Natural killer cell (primary cell): ENCODE measurements around the gene PHAX. TPM values are rescaled to one million over a fixed set of nuclear protein-coding genes. Genes with fewer than 3 reads are reported as not detected.

ENCODE experiments used
- ATAC-seq, 3 donors: fragments of 150-1000 bp in 2 of 3; fragments of 200-7000 bp in 1 of 3; cut with Tn5 transposase; 1 replicate in 1 of 3; 2 replicates in 2 of 3; pipeline ENCODE4 v1.10.0; 2021; ENCODE audit warnings: mild to moderate bottlenecking in 2 of 3, moderate library complexity in 2 of 3
- DNase-seq, 2 donors: peaks; one replicate each; pipeline versions ENCODE4 v3.0.0 to v3.0.0-alpha.2; 2013 to 2021; ENCODE audit warnings: mixed read lengths in 1 of 2
- H3K27ac ChIP-seq: one replicate; pipeline ENCODE4 v1.5.1; 2013; ENCODE audit warnings: mild to moderate bottlenecking, low read length
- H3K27me3 ChIP-seq: one replicate; pipeline ENCODE4 v1.6.1; 2013; ENCODE audit warnings: low read length; ENCODE audit not compliant: control insufficient read depth, insufficient read depth
- H3K36me3 ChIP-seq: one replicate; pipeline ENCODE4 v1.6.1; 2013; ENCODE audit warnings: low read length; ENCODE audit not compliant: control insufficient read depth, insufficient read depth
- H3K4me1 ChIP-seq: one replicate; pipeline ENCODE4 v1.6.1; 2013; ENCODE audit warnings: low read length; ENCODE audit not compliant: control insufficient read depth, insufficient read depth
- H3K4me3 ChIP-seq: one replicate; pipeline ENCODE4 v1.5.1; 2013; ENCODE audit warnings: low read length
- H3K9me3 ChIP-seq: one replicate; pipeline ENCODE4 v1.6.1; 2013; ENCODE audit warnings: low read length; ENCODE audit not compliant: control insufficient read depth, insufficient read depth
- H3K27ac Mint-ChIP-seq, 2 donors: one replicate each; pipeline ENCODE4 v1.8.0; 2022; ENCODE audit warnings: mild to moderate bottlenecking in 2 of 2, mixed read lengths in 2 of 2, moderate library complexity in 1 of 2
- H3K27me3 Mint-ChIP-seq, 2 donors: one replicate each; pipeline ENCODE4 v1.8.0; 2022; ENCODE audit warnings: low read depth in 2 of 2, mixed read lengths in 2 of 2
- H3K36me3 Mint-ChIP-seq: one replicate; pipeline ENCODE4 v1.8.0; 2022; ENCODE audit warnings: mixed read lengths
- H3K4me1 Mint-ChIP-seq, 2 donors: one replicate each; pipeline ENCODE4 v1.8.0; 2022; ENCODE audit warnings: mixed read lengths in 2 of 2
- H3K4me3 Mint-ChIP-seq: one replicate; pipeline ENCODE4 v1.8.0; 2022; ENCODE audit warnings: mild to moderate bottlenecking, moderate library complexity, mixed read lengths
- H3K9me3 Mint-ChIP-seq, 2 donors: one replicate each; pipeline ENCODE4 v1.8.0; 2022; ENCODE audit warnings: mixed read lengths in 2 of 2
- WGBS: methylation state at CpG from one replicate; pipeline ENCODE4 v1.1.7; 2013; ENCODE audit warnings: missing lambda C conversion rate; ENCODE audit not compliant: insufficient coverage; 5-methylcytosine and 5-hydroxymethylcytosine counted together
- intact Hi-C: fragments of 100-400 bp; cut with micrococcal nuclease; formaldehyde crosslinking; loops from one replicate; pipeline ENCODE4 v1.14.2; 2022
- total RNA-seq, 4 donors: library from RNA; stranded (reverse); fragments of 120-200 nt in 1 of 4; gene quantifications; one replicate each; pipeline versions ENCODE4 v1.2.3 to v1.2.4, GENCODE V29; 2013 to 2022
- TF ChIP-seq, protein P1 (sequence below): fragments of 200-600 bp; IDR thresholded peaks from one replicate; pipeline ENCODE4 v1.8.0; 2022; ENCODE audit warnings: antibody characterized with exemption

The PHAX gene
- total RNA-seq, 3 donors from 2014 or later (not counting 1 experiment from before 2014, with no cell fraction given), result 39.2 to 43.6 (median 40.0) TPM

DNA sequence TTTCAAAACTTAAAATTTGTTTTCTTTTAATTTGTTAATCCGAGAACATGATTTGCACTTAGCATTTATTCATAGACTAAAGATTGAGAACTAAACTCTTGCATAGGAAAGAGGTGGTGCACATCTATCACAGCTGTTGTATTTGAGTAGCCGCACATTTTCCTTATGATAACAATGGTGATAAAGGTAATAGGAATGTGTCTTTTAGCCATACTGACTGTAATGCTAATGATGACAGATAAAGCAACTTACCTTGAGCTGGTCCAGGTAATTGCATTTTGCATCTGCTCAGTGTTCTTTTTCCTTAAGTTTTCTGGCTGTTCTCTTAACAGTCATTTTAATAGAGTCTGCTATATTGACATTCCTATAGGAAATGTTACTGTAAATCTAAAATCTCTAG, 19.0 kb downstream of the PHAX start:
- intact Hi-C loops, result no loop called here
- Histone ChIP-seq H3K36me3 (peaks cover 50% of the 10 kb centered on the region), H3K9me3 (no peaks in the 10 kb centered on the region), H3K4me3 (no peak overlapping the region), H3K27ac (no peak overlapping the region), H3K27me3 (no peaks in the 10 kb centered on the region), H3K4me1 (no peaks in the 10 kb centered on the region)
- ATAC-seq, result no peak
- TF ChIP-seq, protein P1, sequence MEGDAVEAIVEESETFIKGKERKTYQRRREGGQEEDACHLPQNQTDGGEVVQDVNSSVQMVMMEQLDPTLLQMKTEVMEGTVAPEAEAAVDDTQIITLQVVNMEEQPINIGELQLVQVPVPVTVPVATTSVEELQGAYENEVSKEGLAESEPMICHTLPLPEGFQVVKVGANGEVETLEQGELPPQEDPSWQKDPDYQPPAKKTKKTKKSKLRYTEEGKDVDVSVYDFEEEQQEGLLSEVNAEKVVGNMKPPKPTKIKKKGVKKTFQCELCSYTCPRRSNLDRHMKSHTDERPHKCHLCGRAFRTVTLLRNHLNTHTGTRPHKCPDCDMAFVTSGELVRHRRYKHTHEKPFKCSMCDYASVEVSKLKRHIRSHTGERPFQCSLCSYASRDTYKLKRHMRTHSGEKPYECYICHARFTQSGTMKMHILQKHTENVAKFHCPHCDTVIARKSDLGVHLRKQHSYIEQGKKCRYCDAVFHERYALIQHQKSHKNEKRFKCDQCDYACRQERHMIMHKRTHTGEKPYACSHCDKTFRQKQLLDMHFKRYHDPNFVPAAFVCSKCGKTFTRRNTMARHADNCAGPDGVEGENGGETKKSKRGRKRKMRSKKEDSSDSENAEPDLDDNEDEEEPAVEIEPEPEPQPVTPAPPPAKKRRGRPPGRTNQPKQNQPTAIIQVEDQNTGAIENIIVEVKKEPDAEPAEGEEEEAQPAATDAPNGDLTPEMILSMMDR, result no peak
- Mint-ChIP-seq H3K4me1 (peaks cover 7 to 8% of the 10 kb centered on the region in 2 donors), H3K4me3 (no peak overlapping the region), H3K36me3 (no peaks in the 10 kb centered on the region), H3K9me3 (no peaks in the 10 kb centered on the region), H3K27ac (no peak overlapping the region), H3K27me3 (no peaks in the 10 kb centered on the region)
- WGBS, result 93% methylated on average over 1 of the region's 2 CpGs
- no peak for DNase-seq

- no peaks in the 10 kb centered on the region for H3K9me3 Mint-ChIP-seq
- intact Hi-C loops, result no loop called here
- no peak overlapping the region for H3K4me3 Mint-ChIP-seq
- no peaks in the 10 kb centered on the region for H3K36me3 Mint-ChIP-seq
- no peaks in the 10 kb centered on the region for H3K4me1 Mint-ChIP-seq
- H3K4me1 ChIP-seq, result no peaks in the 10 kb centered on the region
- no peaks in the 10 kb centered on the region for H3K27me3 Mint-ChIP-seq
- 69% methylated on average over 2 of the region's 4 CpGs for WGBS
- H3K27ac Mint-ChIP-seq, result no peak overlapping the region
- H3K36me3 ChIP-seq, result peaks cover 39% of the 10 kb centered on the region
- TF ChIP-seq, protein P1, result no peak
- H3K4me3 ChIP-seq, result no peak overlapping the region
- H3K9me3 ChIP-seq, result no peaks in the 10 kb centered on the region
- H3K27ac ChIP-seq, result no peak overlapping the region
- H3K27me3 ChIP-seq, result no peaks in the 10 kb centered on the region
- DNase-seq (no peak), ATAC-seq (no peak)
These were observed 23.8 kb downstream of the PHAX start for GRCh38 chr5:126624534-126624933.

- Histone ChIP-seq H3K27me3 (no peaks in the 10 kb centered on the region), H3K4me1 (no peaks in the 10 kb centered on the region), H3K4me3 (no peak overlapping the region), H3K36me3 (peaks cover 20% of the 10 kb centered on the region), H3K27ac (no peak overlapping the region), H3K9me3 (no peaks in the 10 kb centered on the region)
- Mint-ChIP-seq H3K9me3 (no peaks in the 10 kb centered on the region), H3K4me1 (no peaks in the 10 kb centered on the region), H3K4me3 (no peak overlapping the region), H3K27me3 (no peaks in the 10 kb centered on the region), H3K27ac (no peak overlapping the region), H3K36me3 (no peaks in the 10 kb centered on the region)
- TF ChIP-seq, protein P1, result no peak
- intact Hi-C loops, result no loop called here
- ATAC-seq (no peak), DNase-seq (no peak)
- WGBS, result 97% methylated on average over 11 of the region's 11 CpGs
These were observed 27.4 kb downstream of the PHAX start for GRCh38 chr5:126628102-126628501.

GRCh38 chr5:126631920-126632319, 31.2 kb downstream of the PHAX start:
- no peak overlapping the region for H3K4me3 ChIP-seq
- intact Hi-C loops, result no loop called here
- Mint-ChIP-seq H3K4me1 (no peaks in the 10 kb centered on the region), H3K9me3 (no peaks in the 10 kb centered on the region), H3K27me3 (no peaks in the 10 kb centered on the region), H3K27ac (no peak overlapping the region), H3K4me3 (no peak overlapping the region), H3K36me3 (no peaks in the 10 kb centered on the region)
- no peak for ATAC-seq
- no peak overlapping the region for H3K27ac ChIP-seq
- WGBS, result 71% methylated on average over 3 of the region's 3 CpGs
- no peaks in the 10 kb centered on the region for H3K36me3 ChIP-seq
- H3K27me3 ChIP-seq, result no peaks in the 10 kb centered on the region
- H3K4me1 ChIP-seq, result no peaks in the 10 kb centered on the region
- TF ChIP-seq, protein P1, result no peak
- DNase-seq, result no peak
- H3K9me3 ChIP-seq, result no peaks in the 10 kb centered on the region
